OCI-LY7 (cell line): Measurements from ENCODE around the gene WIPF2.

ENCODE experiments used
- EZH2phosphoT487 ChIP-seq: fragments of 200-600 bp; sonication (generic); IDR thresholded peaks from 2 replicates; pipeline ENCODE4 v1.6.1; 2018; ENCODE audit warnings: low read depth, borderline replicate concordance, mild to moderate bottlenecking, mixed run types, antibody characterized with exemption, low read length, moderate library complexity, mixed read lengths
- TF ChIP-seq, protein P1 (sequence below): fragments of 200-600 bp; sonication (generic); conservative IDR thresholded peaks from 2 replicates; pipeline ENCODE4 v1.5.1; 2014; ENCODE audit warnings: mild to moderate bottlenecking, antibody characterized with exemption, low read length, moderate library complexity, mixed read lengths

DNA sequence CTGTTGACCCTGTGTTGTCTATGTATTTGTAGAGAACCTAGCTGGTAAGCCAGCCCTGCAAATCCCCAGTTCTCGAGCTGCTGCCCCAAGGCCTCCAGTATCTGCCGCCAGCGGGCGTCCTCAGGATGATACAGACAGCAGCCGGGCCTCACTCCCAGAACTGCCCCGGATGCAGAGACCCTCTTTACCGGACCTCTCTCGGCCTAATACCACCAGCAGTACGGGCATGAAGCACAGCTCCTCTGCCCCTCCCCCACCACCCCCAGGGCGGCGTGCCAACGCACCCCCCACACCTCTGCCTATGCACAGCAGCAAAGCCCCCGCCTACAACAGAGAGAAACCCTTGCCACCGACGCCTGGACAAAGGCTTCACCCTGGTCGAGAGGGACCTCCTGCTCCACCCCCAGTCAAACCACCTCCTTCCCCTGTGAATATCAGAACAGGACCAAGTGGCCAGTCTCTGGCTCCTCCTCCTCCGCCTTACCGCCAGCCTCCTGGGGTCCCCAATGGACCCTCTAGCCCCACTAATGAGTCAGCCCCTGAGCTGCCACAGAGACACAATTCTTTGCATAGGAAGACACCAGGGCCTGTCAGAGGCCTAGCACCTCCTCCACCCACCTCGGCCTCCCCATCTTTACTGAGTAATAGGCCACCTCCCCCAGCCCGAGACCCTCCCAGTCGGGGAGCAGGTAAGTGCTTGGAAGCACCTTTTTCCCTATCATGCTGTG lies 45.5 kb downstream of the WIPF2 start:
- TF ChIP-seq, protein P1, sequence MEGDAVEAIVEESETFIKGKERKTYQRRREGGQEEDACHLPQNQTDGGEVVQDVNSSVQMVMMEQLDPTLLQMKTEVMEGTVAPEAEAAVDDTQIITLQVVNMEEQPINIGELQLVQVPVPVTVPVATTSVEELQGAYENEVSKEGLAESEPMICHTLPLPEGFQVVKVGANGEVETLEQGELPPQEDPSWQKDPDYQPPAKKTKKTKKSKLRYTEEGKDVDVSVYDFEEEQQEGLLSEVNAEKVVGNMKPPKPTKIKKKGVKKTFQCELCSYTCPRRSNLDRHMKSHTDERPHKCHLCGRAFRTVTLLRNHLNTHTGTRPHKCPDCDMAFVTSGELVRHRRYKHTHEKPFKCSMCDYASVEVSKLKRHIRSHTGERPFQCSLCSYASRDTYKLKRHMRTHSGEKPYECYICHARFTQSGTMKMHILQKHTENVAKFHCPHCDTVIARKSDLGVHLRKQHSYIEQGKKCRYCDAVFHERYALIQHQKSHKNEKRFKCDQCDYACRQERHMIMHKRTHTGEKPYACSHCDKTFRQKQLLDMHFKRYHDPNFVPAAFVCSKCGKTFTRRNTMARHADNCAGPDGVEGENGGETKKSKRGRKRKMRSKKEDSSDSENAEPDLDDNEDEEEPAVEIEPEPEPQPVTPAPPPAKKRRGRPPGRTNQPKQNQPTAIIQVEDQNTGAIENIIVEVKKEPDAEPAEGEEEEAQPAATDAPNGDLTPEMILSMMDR: no peak
- TF ChIP-seq EZH2phosphoT487: no peak
